Suprapubic skin (tissue), 4 donors: ENCODE data around the gene ATP13A5.

Experiments
- CTCF ChIP-seq, 2 donors: fragments of 200-600 bp in 1 of 2; fragments of 450-650 bp in 1 of 2; sonication (generic) in 1 of 2; IDR thresholded peaks; one replicate each; pipeline ENCODE4 v1.5.1; 2016 to 2019; ENCODE audit warnings: antibody characterized with exemption in 2 of 2, mild to moderate bottlenecking in 1 of 2, moderate library complexity in 1 of 2
- EP300 ChIP-seq: sonication (generic); formaldehyde crosslinking; IDR thresholded peaks from one replicate; pipeline ENCODE4 v1.6.1; 2017; ENCODE audit warnings: antibody characterized with exemption
- POLR2A ChIP-seq, 2 donors: fragments of 450-650 bp; IDR thresholded peaks; one replicate each; pipeline ENCODE4 v1.6.1; 2017; ENCODE audit warnings: antibody characterized with exemption in 2 of 2, mild to moderate bottlenecking in 2 of 2, moderate library complexity in 2 of 2
- POLR2AphosphoS5 ChIP-seq, 3 donors: sonication (generic); formaldehyde crosslinking; IDR thresholded peaks; one replicate each; pipeline ENCODE4 v1.6.1; 2017; ENCODE audit warnings: antibody characterized with exemption in 3 of 3

GRCh38 chr3:193310914-193311723 lies 67.4 kb downstream of the ATP13A5 start:
- TF ChIP-seq CTCF (IDR thresholded peaks at IDR 0.05) (no peak), POLR2AphosphoS5 (IDR thresholded peaks at IDR 0.05) (no peak), POLR2A (IDR thresholded peaks at IDR 0.05) (no peak), EP300 (no peak)
